ENCODE data around the gene DNAH11.

The DNAH11 gene

DNA sequence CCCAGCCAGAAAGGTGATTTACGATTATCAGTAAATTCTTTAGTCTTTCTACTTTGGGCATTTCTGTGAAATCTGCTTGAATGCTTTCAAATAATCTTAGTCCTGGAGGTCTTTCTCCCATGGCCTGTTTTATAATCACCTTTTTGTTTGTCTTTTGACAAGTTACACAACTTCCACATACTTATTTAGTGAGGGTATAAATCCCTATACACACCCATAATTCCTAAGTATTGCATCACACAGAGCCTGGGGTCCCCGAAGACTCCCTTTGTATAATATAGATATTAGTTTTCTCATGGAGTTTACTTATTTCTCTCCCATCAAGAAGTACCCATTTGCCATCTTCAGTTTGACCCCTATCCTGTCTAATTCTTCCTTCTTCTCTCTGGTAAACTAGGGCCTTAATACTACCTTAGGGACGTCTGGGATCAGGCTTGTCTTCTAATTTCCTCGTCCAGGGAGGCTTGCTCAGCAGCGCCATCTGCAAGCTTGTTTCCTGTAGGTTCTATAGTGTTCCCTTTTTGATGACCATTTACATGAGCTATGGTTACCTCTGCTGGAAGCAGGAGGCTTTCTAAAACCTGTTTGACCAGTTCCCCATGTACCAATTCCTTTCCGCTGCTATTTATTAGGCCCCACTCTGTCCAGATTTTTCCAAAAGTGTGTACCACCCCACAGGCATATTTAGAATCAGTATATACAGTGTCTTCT is 8.1 kb downstream of the DNAH11 start:
- DNase-seq (ENCODE audit: low read depth), result no peak

- no peak for DNase-seq (ENCODE audit: low read depth)
Observed at GRCh38 chr7:21562385-21562784, 19.5 kb downstream of the DNAH11 start.

- DNase-seq (ENCODE audit: low read depth), result no peak
Observed at GRCh38 chr7:21565614-21566013, 22.8 kb downstream of the DNAH11 start.

DNA sequence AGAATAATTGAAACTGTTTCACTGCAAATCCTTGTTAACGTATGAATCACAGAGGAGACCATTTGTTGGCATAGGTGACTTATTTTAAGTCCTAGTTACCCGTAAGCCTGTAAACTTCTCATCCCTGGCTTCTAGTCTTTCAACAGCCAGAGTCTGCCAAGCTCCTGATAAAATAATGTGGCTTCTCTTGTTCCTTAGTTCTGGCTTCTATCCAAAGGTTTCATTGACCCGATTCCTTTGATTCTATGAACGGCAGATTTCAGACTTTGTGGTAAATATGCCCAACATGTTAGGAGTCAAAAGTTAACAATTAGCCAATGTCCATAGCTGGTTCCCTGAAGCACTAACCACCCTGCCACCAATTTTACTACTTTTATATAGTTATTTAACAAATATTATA is 23.3 kb downstream of the DNAH11 start:
- no peak for DNase-seq (ENCODE audit: low read depth)

DNA sequence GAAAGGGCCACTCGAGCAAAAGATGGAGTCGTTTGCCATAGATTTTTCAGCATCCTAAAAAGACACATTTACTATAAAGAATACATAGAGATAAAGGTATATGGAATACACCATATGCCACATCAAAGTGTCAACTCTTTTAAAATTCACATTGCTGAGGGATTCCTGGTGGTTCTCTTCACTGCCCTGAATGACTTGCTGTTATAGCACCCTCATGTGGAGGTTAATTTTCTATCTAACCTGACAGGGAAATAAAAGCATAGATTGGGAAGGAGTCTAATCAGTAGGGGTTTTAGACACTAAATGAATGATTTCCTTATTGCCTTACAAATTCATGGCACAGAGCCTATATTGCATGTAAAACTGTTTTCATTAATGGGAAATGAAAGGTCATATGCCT is 25.9 kb downstream of the DNAH11 start:
- DNase-seq (ENCODE audit: low read depth), result no peak

DNA sequence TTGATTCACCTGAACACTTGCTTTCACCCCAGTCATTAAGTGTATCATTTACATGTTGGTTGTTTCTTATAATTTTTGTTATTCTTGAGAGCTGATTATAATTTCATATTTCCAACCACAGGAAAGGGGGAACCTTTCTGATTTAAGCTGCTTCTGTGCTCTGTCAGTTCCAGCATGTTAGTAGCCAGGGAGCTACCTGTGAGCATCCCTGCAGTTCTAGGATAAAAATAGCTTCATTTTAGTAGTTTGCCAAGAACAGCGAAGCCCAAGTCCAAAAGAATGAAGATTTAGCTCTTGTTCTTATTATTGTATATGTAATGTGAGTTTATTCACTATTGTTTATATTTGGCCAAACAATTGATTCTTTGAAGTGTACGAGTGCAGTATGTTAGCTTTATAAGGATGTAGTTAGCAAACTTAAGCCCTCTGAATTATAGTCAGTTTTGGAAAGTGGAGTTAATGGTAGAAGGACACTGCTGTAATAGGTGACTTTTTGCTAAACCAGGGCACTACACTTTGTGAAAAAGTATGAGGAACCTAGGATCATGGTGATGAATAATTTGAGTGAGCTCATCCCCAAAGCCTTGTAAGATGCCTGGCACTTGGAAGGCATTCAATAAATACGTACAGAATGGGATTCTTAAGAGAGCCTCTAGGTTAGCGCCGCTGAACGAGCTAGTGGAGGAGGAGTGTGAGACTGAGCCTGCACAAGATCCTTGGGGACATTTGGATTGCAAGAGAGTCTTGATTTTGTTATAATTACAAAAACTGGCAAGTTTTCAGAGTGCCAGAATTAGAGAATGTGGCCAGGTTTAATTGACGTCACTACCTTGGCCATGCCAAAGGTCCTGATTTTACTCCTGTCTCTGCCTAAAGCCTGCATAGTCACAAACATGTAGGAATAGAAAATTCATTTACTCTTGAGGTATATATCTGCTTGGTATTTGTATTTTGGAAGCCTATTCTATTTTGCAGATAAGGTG is 29.8 kb downstream of the DNAH11 start:
- DNase-seq (ENCODE audit: low read depth), result no peak

DNA sequence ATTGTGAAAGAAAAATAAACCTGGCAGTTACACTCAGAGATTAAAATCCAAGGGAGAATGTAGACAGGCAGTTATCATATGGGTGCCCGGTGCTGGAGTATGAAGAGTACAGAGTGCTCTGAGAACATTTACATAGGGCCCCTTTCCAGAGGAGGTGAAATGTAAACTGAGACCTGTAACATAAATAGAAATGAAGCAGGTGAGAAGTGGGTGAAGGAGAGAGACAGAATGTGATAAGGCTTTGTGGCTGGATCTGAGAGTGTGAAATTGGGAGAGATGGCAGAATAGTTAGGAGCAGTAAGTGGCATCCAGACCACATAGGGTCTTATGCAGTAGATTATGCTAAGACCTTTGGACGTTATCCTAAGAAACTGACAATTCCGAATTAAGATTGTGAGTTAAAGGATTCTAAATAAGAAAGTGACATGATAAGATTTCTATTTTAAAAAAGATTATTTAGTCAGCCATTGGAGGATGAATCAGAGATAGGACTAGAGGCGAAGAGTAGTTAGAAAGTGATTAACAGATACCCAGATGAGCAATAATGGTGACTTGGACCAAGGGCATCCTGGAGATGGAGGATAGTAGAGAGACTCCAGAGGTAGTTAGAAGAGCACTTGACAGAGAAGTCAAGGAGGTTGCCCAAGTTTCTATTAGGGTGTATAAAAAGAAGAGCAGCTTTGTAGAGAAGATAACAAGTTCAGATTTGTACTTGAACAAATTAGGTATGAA is 36.7 kb downstream of the DNAH11 start:
- peak; percentile 11 for DNase-seq (ENCODE audit: low read depth)

GRCh38 chr7:21580073-21580521 is 37.3 kb downstream of the DNAH11 start:
- peak; percentile 77 for DNase-seq (ENCODE audit: low read depth)

GRCh38 chr7:21585070-21585724 is 42.4 kb downstream of the DNAH11 start:
- no peak for DNase-seq (ENCODE audit: low read depth)

DNA sequence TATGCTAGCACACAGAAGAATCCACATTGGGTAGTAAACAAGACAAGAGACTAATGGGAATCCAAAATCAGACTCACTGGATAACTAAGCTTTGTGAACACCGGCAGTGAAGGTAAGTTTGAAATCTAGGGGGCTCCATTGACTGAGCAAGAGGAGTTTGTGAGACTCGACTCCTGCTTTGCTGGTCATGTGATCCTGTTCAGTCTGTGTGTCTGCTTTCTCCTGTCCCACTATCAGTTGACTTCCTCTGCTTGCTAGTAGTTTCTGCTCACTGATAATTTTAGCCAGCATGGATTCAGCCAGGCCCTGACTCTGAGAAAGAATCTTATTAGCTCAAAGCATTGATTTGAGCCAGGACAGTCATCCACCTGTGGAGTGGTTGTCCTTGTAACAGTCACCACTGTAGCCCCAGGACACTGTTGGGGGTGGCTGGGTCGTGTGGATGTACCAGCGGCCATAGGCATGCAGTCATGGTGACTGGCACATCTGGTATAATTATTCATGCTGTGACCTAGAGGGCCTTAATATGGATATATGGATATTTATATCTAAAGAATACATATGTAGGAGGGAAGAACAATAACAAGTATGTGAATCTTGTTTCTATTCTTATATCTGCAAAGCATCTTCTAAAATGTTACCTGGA is 44.4 kb downstream of the DNAH11 start:
- DNase-seq (ENCODE audit: low read depth), result no peak

DNA sequence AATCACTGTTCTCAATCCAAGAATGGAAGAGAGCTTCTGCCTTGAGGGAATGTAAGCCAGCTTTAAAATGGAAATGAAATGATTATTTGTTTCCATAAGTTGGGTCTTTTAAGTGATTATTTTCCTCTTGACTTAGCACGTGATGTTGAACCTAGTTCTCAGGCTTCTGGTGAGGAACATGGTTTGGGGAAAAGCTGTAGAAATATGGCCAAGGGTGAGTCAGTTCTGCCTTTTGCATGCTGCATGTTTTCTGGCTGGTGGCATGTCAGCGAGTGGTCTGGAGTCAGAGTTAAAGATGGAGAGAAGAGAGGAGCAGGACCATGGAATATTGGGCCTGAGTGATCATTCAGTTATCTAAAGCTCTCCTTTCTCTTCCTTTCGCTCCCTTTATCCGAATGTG is 54.0 kb downstream of the DNAH11 start:
- DNase-seq (ENCODE audit: low read depth), result no peak

- DNase-seq (ENCODE audit: low read depth), result no peak
Observed at GRCh38 chr7:21603462-21603861, 60.6 kb downstream of the DNAH11 start.

- no peak for DNase-seq (ENCODE audit: low read depth)
Observed at GRCh38 chr7:21603972-21604749, 61.3 kb downstream of the DNAH11 start.

DNA sequence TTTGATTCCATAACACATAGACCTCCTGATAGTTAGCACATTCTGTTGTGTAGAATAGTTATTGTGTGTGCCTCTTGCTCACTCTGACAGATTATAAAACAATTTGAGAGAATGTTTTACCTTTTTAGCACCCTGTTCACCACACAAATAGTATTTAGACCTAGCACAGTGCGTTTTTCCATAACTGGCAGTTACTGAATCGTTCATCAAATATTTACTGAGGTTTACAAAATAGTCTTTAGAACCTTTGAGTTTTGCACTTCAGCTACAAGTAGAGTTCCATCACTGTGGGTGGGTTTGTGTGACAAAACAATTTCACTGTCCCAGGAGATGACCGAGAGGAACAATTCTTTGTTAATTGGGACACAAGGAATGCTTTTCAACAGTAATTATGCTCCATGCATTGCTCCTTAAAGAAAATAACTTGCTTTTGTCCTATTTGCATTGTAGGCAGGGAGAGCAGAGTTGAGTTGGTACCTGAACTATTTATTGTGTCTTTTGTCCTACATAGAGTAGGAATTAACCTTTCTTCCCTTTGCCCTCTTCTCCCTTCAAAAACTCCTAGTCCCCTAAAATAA is 62.3 kb downstream of the DNAH11 start:
- DNase-seq (ENCODE audit: low read depth), result no peak

GRCh38 chr7:21608465-21608864 is 65.6 kb downstream of the DNAH11 start:
- DNase-seq (ENCODE audit: low read depth), result no peak

DNA sequence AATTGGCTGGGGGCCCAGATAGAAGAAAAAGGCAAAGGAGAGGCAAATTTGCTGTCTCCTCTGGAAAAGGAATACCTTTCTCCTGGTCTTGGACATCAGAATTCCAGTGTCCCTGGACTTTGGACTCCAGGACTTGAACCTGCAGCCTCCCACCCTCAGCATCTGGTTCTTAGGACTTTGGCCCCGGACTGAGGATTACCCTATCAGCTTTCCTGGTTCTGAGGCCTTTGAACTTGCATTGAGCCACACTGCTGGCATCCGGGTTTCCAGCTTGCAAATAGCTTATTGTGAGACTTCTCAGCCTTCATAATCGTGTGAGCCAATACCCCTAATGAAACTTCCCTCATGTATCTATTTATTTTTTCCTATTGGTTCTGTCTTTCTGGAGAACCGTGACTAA is 68.3 kb downstream of the DNAH11 start:
- no peak for DNase-seq (ENCODE audit: low read depth)

- DNase-seq (ENCODE audit: low read depth), result no peak
Observed at GRCh38 chr7:21616091-21616490, 73.3 kb downstream of the DNAH11 start.

- peak; percentile 95 for DNase-seq (ENCODE audit: low read depth)
Observed at GRCh38 chr7:21616796-21617436, 74.1 kb downstream of the DNAH11 start.

DNA sequence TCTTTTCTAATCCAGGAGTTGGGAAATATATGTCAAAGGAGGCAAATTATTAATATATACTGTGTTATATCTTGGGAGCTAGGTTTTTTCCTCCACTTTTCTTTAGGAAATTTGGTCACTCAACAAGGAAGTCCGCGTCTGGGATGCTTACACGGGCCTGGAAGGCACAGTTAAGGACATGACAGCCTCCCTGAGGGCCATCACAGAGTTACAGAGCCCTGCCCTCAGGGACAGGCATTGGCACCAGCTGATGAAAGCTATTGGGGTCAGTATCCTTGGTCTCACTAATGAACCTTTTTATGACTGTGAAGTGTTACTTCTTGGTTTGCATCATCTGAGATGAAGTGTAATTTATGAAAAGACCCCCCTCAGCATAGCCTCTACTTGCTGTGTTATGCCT is 74.7 kb downstream of the DNAH11 start:
- no peak for DNase-seq (ENCODE audit: low read depth)

- DNase-seq (ENCODE audit: low read depth), result peak; percentile 97
Observed at GRCh38 chr7:21617916-21618390, 75.1 kb downstream of the DNAH11 start.

Measured in HS-5 (cell line).